ENCODE data around the gene HOXC11. TPM values are rescaled to one million over a fixed set of nuclear protein-coding genes. Genes with fewer than 3 reads are reported as not detected.

The HOXC11 gene
- total RNA-seq, 1 donor from 2014 or later, result not detected

DNA sequence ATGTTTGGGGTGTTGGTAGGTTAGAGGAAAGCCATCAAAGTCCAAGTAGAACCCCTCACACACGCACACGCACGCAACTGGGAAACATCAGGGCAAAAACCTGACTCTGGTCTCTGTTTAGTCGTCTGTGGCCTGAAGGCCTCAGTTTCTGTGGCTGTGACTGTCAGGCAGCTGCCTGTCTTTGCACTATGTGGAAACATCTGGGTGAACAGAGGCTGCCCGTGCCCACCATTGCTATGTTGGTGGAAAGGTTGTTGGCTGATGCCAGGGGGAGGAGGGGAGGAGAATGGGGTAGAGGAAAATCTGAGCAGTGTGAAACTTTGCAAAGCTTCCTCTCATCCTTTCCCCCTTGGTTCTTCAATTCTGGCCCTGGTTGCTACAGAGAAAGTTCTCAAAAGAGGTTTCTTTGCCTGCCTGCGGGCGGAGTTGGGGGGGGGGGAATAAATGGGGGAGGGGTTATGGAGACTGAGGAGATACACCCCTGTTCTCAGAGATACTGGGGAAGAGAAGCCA lies 19.5 kb downstream of the HOXC11 start:
- TF ChIP-seq, protein P1, sequence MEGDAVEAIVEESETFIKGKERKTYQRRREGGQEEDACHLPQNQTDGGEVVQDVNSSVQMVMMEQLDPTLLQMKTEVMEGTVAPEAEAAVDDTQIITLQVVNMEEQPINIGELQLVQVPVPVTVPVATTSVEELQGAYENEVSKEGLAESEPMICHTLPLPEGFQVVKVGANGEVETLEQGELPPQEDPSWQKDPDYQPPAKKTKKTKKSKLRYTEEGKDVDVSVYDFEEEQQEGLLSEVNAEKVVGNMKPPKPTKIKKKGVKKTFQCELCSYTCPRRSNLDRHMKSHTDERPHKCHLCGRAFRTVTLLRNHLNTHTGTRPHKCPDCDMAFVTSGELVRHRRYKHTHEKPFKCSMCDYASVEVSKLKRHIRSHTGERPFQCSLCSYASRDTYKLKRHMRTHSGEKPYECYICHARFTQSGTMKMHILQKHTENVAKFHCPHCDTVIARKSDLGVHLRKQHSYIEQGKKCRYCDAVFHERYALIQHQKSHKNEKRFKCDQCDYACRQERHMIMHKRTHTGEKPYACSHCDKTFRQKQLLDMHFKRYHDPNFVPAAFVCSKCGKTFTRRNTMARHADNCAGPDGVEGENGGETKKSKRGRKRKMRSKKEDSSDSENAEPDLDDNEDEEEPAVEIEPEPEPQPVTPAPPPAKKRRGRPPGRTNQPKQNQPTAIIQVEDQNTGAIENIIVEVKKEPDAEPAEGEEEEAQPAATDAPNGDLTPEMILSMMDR (IDR thresholded peaks at IDR 0.05; ENCODE audit: partially characterized antibody, unreplicated experiment), result no peak
- H3K4me1 Mint-ChIP-seq (ENCODE audit: low read depth, unreplicated experiment), result no peaks in the 10 kb centered on the region
- no peak overlapping the region for H3K4me3 Mint-ChIP-seq (ENCODE audit: unreplicated experiment)
- H3K36me3 Mint-ChIP-seq (ENCODE audit: unreplicated experiment), result no peaks in the 10 kb centered on the region
- DNase-seq, result no peak
- H3K27ac Mint-ChIP-seq (ENCODE audit: unreplicated experiment), result no peak overlapping the region
- H3K27me3 Mint-ChIP-seq (ENCODE audit: unreplicated experiment), result peaks cover 59% of the 10 kb centered on the region
- peaks cover 4% of the 10 kb centered on the region for H3K9me3 Mint-ChIP-seq (ENCODE audit: unreplicated experiment)

DNA sequence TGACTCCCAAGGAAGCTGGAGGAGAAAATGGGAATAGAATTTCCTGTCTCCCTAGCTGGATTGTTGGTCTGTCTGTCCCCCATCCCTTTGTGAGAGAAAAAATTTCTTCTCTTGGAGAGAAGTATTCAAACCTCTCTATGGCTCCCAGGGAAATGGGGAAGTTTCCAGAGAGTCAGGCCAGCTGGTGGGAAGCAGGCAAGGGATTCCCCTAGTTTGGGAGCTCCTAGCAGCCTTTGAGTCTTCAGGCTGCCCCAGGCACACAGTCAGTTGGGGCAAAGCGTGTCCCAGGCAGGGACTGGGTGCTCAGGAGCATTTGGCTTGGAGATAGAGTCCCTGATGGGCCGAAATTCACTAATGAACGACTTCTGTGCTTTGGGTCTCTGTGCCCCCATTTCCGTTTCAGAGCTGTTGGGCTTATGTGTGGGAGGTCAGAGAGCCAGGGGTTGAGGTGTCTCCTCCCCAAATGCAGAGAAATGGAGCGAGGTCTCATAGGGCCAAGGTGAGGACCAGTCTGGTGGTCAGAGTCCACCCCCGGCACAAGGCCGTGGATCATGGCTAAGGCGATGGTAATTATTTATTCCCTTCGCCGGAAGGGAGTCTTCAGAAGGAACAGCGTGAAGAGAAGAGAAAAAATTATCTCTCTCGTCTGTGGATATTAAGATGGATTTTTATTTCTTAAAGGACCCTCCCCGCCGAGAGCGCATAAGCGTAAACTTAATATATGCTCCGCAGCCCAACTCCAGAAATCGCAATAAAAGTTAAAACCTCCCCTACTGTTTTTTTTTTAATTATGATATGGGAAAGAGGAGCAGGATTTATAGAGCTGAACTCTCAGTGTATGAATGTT lies 20.5 kb downstream of the HOXC11 start:
- Mint-ChIP-seq H3K4me3 (ENCODE audit: unreplicated experiment) (no peak overlapping the region), H3K4me1 (ENCODE audit: low read depth, unreplicated experiment) (no peaks in the 10 kb centered on the region), H3K9me3 (ENCODE audit: unreplicated experiment) (peaks cover 6% of the 10 kb centered on the region), H3K27ac (ENCODE audit: unreplicated experiment) (no peak overlapping the region), H3K27me3 (ENCODE audit: unreplicated experiment) (peaks cover 59% of the 10 kb centered on the region), H3K36me3 (ENCODE audit: unreplicated experiment) (no peaks in the 10 kb centered on the region)
- DNase-seq, result no peak
- TF ChIP-seq, protein P1 (IDR thresholded peaks at IDR 0.05; ENCODE audit: partially characterized antibody, unreplicated experiment), result no peak

DNA sequence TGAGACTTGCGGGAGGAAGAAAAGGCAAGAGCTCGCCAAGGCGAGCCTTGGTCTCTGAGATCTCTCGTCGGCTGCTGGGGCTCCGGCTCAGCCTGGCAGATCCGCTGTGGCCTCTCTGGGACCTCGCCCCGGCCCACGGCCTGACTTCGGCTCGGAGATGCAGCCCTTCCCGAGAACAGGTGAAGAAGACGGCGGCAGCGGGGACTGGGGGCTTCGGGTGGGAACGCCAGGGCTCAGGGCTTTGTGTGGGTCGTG lies 21.0 kb downstream of the HOXC11 start:
- peaks cover 61% of the 10 kb centered on the region for H3K27me3 Mint-ChIP-seq (ENCODE audit: unreplicated experiment)
- H3K36me3 Mint-ChIP-seq (ENCODE audit: unreplicated experiment), result no peaks in the 10 kb centered on the region
- DNase-seq, result no peak
- no peak overlapping the region for H3K4me3 Mint-ChIP-seq (ENCODE audit: unreplicated experiment)
- H3K27ac Mint-ChIP-seq (ENCODE audit: unreplicated experiment), result no peak overlapping the region
- peaks cover 8% of the 10 kb centered on the region for H3K9me3 Mint-ChIP-seq (ENCODE audit: unreplicated experiment)
- H3K4me1 Mint-ChIP-seq (ENCODE audit: low read depth, unreplicated experiment), result no peaks in the 10 kb centered on the region
- TF ChIP-seq, protein P1 (IDR thresholded peaks at IDR 0.05; ENCODE audit: partially characterized antibody, unreplicated experiment), result no peak

DNA sequence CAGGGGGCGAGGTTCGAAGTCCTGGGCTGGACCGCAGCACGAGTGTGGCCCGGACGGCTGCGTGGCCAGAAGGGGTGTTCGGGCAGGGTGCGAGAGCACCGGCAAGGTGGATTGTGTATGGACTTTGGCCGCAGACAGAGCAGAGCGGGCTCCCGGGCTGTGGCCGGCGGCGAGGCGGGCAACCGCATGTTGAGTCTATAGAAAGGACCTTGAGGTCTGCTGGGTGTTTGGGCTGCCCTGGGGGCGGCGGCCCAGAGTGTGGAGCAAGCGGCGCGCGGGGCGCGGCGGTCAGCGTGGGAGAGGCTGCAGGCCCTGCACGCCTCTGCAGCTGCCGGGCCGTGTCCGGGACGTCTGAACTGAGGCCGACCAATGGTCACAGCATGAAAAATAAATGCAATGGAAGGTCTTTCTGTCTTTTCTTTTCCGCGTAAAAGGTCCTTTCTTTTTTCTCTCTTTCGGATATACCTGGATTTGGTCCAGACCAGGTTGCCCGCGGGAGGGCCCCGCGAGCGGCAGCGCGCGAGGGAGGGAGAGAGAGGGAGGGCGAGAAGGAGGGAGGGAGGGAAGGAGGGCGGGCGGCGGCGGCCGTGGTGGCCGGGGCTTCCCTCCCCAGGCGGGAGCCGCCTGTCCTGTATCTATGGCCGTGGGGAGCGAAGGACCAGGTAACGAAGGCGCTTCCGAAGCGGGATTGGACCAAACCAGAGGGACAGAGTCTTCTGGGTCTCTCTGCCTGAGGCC lies 21.5 kb downstream of the HOXC11 start:
- Mint-ChIP-seq H3K27ac (ENCODE audit: unreplicated experiment) (no peak overlapping the region), H3K4me1 (ENCODE audit: low read depth, unreplicated experiment) (no peaks in the 10 kb centered on the region), H3K36me3 (ENCODE audit: unreplicated experiment) (no peaks in the 10 kb centered on the region), H3K4me3 (ENCODE audit: unreplicated experiment) (no peak overlapping the region), H3K27me3 (ENCODE audit: unreplicated experiment) (peaks cover 58% of the 10 kb centered on the region), H3K9me3 (ENCODE audit: unreplicated experiment) (peaks cover 8% of the 10 kb centered on the region)
- no peak for DNase-seq
- TF ChIP-seq, protein P1 (IDR thresholded peaks at IDR 0.05; ENCODE audit: partially characterized antibody, unreplicated experiment), result no peak

DNA sequence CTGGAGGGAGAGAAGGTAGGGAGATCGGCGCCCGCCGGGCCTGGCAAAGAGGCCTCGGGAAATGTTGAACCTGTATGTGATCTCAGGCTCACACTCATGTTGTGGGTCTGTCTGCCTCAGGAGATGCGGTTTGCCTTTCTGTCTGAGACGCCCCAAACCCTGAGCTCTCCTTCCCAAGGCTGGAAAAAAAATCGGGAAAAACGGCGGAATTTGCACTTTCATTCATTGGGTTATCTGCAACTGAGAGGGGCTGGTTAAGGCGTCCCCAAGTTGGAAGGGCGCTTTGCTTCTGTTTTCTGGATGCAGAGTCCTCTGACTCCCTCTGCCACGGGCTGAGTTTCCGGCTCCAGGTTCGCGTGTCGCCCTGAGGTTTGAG lies 22.1 kb downstream of the HOXC11 start:
- H3K36me3 Mint-ChIP-seq (ENCODE audit: unreplicated experiment), result no peaks in the 10 kb centered on the region
- H3K4me1 Mint-ChIP-seq (ENCODE audit: low read depth, unreplicated experiment), result no peaks in the 10 kb centered on the region
- H3K27me3 Mint-ChIP-seq (ENCODE audit: unreplicated experiment), result peaks cover 55% of the 10 kb centered on the region
- DNase-seq, result no peak
- peaks cover 8% of the 10 kb centered on the region for H3K9me3 Mint-ChIP-seq (ENCODE audit: unreplicated experiment)
- TF ChIP-seq, protein P1 (IDR thresholded peaks at IDR 0.05; ENCODE audit: partially characterized antibody, unreplicated experiment), result no peak
- no peak overlapping the region for H3K4me3 Mint-ChIP-seq (ENCODE audit: unreplicated experiment)
- no peak overlapping the region for H3K27ac Mint-ChIP-seq (ENCODE audit: unreplicated experiment)

All from glutamatergic neuron (in vitro differentiated cells).